GM21390 (cell line): Measurements from ENCODE around the gene COX7B2.

Experiments
- ATAC-seq: cut with Tn5 transposase; IDR thresholded peaks from one replicate; pipeline ENCODE4 v1.9.1; 2021; ENCODE audit not compliant: unreplicated experiment

Gene COX7B2, protein sequence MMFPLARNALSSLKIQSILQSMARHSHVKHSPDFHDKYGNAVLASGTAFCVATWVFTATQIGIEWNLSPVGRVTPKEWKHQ

DNA sequence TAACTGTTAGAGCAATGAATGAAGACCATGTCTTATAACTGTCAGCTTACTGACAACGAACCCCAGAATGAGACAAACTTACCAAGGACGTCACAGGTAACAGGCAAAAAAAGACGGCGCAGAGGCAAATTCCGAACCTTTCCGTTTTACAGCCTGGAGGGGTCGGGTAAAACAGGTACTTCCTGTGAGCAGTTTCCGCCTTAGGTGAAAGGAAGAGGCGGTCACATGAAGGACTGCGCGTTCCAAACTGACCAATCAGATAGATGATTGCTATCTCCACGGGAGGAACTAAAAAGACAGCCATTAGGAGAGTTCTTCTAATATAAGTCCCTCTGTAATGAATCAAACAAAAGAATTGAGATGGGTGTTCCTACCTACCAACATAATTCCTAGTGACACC, at the start of gene COX7B2:
Gene COX7B2 (minus strand): TSS at position 168 of the 400 bp plus-strand sequence. CDS start 174,053 bp downstream, outside the sequence.
- no peak for ATAC-seq

- no peak for ATAC-seq
These were observed 47.4 kb upstream of the COX7B2 start for GRCh38 chr4:46956451-46956850.

DNA sequence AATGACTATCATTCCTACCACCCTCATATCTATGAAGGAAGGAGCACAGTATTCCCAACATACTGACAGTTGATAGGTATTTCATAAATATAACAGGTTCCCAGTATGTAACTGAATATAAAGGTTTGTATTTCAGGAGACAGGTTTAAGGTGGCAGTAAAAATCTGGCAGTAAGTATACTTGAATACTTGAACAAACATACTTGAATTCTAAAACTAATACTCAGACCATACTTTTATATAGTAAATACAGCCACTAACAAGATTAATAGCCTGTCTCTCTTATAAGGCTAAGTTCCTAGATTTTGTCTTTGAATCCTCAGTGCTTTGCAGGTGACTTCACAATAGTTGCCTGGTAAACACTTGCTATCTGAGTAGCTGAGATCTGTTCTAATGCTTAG, 46.6 kb upstream of the COX7B2 start:
- ATAC-seq, result no peak

DNA sequence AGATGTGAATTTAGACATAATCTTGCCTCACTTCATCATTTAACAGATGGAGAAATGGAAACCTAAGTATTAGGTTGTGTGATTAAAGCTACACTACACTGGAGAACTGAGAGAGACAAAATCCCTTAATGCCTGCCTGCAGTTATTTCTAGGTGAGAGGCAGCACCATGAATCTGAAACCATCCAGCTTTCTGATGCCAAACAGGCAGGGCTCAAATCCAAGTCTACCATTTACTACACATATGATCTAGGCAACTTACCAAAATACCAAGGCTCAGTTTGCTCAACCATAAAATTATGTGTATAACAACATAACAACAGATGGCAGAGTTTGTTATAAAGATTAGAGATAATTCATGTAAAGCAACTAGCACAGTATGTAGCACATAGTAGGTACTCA, 45.6 kb upstream of the COX7B2 start:
- no peak for ATAC-seq

DNA sequence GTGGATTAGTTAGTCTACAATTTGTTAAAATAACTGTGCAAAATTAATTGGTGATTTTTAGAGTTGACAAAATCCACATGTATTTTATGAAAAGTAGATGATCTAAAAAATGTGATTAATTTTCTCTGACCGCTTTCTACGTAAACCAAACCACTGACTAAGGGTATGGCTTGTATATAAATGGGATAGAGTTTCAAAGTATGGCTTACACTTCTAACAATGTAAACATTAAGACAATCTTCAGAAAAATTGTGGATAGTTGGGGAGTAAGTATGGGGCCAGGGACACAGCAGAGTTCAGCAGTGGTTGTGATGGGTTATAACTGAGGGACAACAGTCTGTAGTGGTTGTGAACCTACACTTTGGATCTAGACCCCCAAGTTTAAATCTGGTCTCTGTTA, 44.5 kb upstream of the COX7B2 start:
- no peak for ATAC-seq

DNA sequence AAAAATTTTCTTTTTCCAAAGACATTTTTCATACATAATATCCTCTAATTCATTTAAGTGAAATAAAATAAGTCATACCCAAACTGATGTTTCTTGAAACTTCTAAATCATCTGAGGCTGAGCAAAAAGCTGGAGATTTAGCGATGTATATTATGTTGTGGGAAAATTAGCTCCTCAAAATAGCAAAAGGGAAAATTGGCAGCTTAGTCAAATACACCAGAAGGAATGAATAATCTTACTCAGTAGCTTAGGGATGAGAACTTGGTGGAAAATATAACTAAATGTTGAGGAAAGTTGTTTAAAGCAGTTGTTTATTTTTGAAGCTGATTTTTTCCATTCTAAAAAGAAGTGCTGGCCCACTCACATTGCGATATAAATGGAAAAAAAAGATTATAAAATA, 43.4 kb upstream of the COX7B2 start:
- ATAC-seq, result no peak

DNA sequence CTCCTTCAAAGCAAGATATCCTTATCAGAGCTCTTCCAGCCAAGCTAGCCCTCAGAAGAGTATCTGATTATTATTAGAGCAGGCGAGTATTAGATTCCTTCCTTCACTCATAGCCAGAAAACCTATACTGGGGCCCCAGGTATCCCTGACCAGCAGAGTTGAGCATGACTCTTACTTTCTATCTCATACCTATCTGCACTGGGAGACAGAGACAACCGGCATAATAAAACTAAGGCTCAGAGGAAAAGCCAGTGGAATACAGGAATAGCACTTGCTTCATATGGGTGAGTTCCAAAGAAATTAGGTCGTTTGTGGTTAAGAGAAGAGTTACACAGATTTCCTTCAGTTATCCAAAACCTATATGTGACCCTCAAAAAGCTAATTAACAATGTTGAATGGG, 41.8 kb upstream of the COX7B2 start:
- ATAC-seq, result no peak

GRCh38 chr4:46949822-46950221, 40.8 kb upstream of the COX7B2 start:
- ATAC-seq, result no peak

DNA sequence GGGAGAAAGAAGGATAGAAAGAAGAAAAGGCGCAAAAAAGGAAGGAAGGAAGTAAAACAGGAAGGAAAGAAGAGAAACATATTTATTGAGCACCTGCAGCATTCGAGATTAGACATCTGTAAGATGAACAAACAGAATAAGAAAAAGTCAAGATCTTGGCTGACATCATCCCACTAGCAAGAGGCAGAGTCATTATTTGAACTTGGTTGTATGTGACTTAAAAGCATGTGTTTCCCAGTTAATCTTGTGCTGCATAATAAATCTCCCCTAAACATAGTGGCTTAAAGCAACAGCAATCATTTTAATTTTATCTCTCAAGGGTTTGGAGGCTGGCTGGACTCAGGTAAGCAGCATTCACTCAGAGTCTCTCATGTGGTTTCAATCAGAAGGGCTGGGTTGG, 38.5 kb upstream of the COX7B2 start:
- no peak for ATAC-seq

DNA sequence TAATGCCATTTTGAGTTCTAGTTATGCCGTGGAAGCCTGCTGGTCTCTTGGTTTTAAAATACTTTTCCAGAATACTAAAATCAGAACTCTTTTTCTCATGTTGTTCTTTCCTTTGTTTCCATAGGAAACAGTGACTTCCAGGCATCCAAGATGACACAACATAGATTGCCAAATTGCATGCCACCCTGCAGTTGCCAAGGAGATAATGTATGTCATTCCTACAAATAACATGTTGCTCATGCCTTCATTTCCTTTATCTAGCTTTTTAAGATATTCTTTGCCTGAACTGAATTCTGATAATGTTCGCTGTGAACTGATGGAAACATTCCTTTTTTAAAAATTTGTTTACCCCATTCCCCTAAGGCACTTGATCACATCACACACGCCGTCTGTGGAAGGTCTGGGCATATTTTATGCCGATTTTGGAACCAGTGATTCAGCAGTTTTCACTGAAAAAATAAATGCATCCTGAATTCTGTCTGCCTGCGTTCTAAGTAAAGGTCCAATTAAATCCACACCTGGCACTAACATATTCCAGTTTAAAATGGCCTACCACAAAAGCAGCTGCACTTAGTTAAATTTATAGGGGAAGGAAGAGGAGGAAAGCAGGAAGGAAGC, 38.0 kb upstream of the COX7B2 start:
- no peak for ATAC-seq

DNA sequence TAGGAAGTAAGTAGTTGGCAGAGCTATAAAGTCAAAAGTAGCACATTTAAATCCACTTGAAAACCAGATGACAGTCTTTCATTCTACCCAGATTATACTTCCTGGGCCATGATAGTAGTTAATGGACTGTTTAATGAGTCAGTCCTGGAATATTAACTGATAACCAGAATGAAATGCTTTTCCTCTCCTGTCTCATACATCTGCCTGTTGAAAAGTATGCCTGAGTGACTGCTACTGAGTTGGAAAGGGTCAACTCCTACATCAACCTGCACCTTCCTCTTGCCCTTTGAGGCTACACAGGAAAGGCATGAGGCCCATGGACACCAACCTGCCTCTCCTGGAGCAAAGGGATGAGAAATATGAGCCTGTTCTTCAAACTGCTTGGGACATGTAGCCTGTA, 36.0 kb upstream of the COX7B2 start:
- no peak for ATAC-seq

DNA sequence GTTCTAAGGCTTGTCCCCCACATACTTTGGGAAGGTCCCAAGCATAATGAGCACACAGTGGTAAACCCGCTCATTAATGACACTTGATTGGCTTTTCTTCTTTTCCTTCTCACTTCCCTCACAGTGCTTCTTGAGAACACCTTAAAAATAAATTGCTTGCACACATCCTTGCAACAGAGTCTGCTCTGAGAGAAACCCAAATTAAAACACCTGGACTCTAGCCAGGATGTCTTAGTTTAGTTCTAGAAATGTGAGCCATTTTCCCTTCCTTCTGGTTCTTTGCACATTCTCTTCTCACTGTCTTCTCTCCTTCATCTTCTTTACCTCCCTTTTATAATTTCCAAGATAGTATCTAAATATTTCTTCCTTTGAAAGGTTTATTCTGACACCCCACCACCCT, 35.3 kb upstream of the COX7B2 start:
- ATAC-seq, result no peak

DNA sequence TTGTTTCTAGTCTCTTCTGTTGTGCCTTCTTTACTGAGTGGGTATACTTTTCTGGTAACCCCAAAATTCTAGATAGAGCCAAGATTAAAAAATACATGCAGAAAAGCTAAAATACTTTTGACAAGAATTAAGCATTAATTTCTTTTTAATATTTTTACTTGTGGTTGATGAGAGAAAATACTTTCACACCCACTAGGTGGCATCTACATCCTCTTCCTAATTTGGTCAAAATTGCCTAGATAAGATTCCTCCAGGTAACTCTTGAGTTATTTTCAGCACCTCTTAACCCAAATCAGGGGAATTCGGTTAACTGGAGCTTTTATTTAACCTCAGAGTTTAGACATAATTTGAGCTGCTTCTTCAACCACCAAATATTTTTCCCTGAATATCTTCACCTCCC, 28.4 kb upstream of the COX7B2 start:
- ATAC-seq, result no peak

DNA sequence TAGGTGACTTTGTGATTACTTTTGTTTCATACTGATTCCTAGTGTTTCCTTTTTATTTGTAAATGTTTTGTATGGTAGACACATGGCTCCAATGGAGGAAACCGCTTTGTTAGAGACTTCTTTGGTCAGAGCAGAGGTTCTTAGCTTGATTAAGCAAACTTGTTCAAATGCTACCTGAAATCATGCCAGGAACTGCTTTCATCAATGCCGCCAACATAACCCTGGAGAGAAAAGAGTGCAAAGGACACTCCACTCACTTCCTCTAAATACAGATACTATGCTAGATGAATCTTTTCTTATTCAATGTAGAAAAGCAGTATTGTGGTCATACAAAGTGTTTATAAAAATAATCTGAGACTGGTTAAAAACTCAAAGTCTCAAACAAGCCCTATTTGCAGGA, 25.7 kb upstream of the COX7B2 start:
- ATAC-seq, result no peak

DNA sequence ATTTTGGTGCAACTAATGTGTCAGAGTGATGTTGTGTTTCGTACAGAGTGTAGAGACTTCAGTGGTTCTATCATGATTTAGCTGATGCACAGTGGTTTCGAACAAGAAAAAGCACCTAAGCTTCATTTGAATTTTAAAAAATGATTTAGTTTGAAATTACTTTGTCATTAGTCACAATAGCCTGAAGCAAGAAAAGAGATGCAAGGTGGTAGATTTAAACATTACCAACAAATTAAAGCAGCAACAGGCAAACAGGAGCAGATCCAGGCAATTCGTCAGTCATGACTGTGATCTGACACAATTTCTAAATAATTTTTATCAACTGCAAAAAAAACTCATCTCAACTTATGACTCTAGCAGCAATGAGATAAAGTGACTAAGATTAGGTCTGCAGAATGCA, 24.6 kb upstream of the COX7B2 start:
- ATAC-seq, result no peak

DNA sequence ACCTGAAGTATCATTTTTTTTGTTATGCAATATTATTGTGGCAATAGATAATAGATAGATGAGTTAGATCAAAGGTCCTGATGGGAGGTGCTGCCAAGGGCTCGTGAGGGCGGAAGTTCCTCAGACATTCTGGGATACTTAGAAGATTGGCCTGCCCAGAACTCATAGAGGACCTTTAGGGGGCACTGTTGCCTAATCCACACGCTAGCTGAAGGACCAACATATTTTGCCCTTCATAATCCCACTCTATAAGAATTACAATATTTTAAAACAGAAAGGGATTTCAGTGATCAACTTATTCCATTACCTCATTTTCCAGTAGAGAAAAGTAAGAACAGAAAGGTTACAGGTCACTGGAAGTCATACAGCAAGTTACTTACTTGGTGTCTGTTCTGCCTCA, 22.9 kb upstream of the COX7B2 start:
- ATAC-seq, result peak; percentile 75

DNA sequence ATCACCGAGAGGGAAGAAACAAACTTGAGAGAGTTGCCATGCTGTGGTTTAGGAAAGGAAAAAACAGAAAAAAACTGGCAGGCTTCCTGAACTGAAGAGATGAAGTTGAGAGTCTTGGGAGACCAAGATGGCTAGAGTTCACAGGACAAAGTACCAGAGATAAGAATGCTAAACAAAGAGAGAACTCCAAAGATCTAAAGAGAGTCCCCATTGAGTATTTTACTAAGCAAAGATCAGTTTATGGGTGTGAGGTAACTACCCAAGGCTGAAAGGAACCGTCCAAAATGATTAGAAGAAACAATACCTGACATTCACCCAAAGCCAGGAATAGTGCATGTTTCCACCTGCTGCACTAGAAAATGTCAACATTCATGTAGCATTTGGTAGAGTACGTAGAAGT, 21.8 kb upstream of the COX7B2 start:
- ATAC-seq, result no peak

DNA sequence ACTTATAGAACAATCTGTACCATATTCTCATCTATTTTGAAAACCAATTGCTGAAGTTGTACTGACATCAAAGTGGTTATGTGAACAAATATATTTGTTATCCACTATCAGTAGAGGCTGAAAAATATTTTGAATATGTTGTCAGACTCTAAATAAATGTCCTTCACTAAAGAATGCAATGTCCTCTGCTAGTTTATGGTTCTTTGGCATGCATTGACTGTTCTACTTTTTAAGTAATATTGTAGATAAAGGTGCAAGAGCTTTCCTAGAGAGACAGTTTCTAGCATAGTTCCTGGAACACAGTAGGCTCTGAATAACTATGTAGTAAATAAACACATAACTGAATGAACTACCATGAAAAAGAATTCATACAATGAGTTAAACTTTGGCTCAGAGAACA, 18.2 kb upstream of the COX7B2 start:
- ATAC-seq, result no peak

GRCh38 chr4:46924789-46925529, 15.9 kb upstream of the COX7B2 start:
- ATAC-seq, result no peak

DNA sequence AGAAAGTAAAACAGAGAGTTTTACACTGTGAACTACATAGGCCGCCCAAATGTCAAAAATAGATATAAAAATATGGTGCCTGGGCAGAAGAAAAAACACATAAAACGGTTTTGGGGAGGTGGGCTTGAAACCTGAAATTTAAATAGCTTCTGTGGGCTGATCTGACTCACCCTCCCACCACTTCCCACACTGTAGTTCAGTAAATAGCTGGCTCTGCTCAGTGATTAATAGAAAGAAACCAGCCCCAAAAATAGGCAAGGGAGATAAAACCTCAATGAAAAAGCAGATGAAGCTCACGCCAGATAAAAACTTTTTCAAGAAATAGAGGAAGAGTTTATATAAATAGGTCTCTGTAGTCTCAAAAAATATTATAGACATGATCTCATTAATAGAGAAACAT, 13.2 kb upstream of the COX7B2 start:
- ATAC-seq, result no peak

DNA sequence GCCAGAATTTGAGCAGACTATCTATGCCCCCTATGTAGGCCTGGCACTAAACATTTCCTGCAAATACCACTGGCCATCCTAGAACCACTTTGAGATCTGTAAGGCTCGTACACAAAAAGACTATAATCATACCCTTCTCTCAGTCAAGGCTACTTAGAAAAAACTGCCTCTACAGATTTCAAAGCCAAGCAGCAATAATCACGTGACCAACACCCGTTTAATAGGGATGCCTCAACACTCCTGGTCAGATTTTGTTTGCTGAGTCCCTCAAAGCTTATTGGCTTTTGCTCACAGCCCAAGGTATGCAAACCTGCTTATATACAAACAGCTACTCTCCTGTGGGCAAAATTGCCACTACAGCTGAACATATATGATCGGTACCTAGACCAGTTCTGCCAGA, 897 bp downstream of the COX7B2 start:
- no peak for ATAC-seq

- ATAC-seq, result no peak
These were observed 9.0 kb downstream of the COX7B2 start for GRCh38 chr4:46900082-46900481.

- no peak for ATAC-seq
These were observed 14.2 kb downstream of the COX7B2 start for GRCh38 chr4:46894826-46895225.
